Glomerular visceral epithelial cell (primary cell): ENCODE measurements around the gene GPR132.
"Not testable (repeated sequence)": the region's sequence is repeated elsewhere in the genome, so short reads cannot be mapped to it uniquely, and the experiment has no call there.

ENCODE experiments used
- DNase-seq: peaks from one replicate; pipeline ENCODE4 v3.0.0-alpha.2; 2016; ENCODE audit errors: extremely low spot score

Gene GPR132

GRCh38 chr14:105091054-105091516 lies 25.9 kb upstream of the GPR132 start:
- DNase-seq, result no peak

GRCh38 chr14:105090493-105091053 lies 25.3 kb upstream of the GPR132 start:
- DNase-seq, result peak; percentile 84

GRCh38 chr14:105089746-105090492 lies 24.7 kb upstream of the GPR132 start:
- DNase-seq, result no peak

GRCh38 chr14:105088812-105089745 lies 23.8 kb upstream of the GPR132 start:
- no peak for DNase-seq

- DNase-seq, result peak; percentile 89
These were observed 23.0 kb upstream of the GPR132 start for GRCh38 chr14:105087963-105088811.

GRCh38 chr14:105087308-105087962 lies 22.2 kb upstream of the GPR132 start:
- peak; percentile 69 for DNase-seq

- DNase-seq, result peak; percentile 88
These were observed 21.6 kb upstream of the GPR132 start for GRCh38 chr14:105086833-105087307.

GRCh38 chr14:105085766-105086165 lies 20.5 kb upstream of the GPR132 start:
- DNase-seq, result no peak

- no peak for DNase-seq
These were observed 19.7 kb upstream of the GPR132 start for GRCh38 chr14:105084741-105085571.

GRCh38 chr14:105083926-105084685 lies 18.9 kb upstream of the GPR132 start:
- DNase-seq, result no peak

GRCh38 chr14:105082703-105083102 lies 17.5 kb upstream of the GPR132 start:
- DNase-seq, result no peak

GRCh38 chr14:105081473-105081872 lies 16.2 kb upstream of the GPR132 start:
- DNase-seq, result not testable (repeated sequence)

GRCh38 chr14:105080161-105080560 lies 14.9 kb upstream of the GPR132 start:
- no peak for DNase-seq

- DNase-seq, result no peak
These were observed 13.1 kb upstream of the GPR132 start for GRCh38 chr14:105078294-105078693.

- DNase-seq, result no peak
These were observed 12.4 kb upstream of the GPR132 start for GRCh38 chr14:105077649-105077995.

GRCh38 chr14:105076805-105077648 lies 11.8 kb upstream of the GPR132 start:
- no peak for DNase-seq

- DNase-seq, result no peak
These were observed 11.1 kb upstream of the GPR132 start for GRCh38 chr14:105076296-105076804.
